Fibroblast of skin of right quadriceps (primary cell): Measurements from ENCODE around the gene CDK5R1.
"Not testable (repeated sequence)": the region's sequence is repeated elsewhere in the genome, so short reads cannot be mapped to it uniquely, and the experiment has no call there.

Source experiments
- DNase-seq: peaks from one replicate; pipeline ENCODE4 v3.0.0-alpha.2; 2013

Gene CDK5R1

DNA sequence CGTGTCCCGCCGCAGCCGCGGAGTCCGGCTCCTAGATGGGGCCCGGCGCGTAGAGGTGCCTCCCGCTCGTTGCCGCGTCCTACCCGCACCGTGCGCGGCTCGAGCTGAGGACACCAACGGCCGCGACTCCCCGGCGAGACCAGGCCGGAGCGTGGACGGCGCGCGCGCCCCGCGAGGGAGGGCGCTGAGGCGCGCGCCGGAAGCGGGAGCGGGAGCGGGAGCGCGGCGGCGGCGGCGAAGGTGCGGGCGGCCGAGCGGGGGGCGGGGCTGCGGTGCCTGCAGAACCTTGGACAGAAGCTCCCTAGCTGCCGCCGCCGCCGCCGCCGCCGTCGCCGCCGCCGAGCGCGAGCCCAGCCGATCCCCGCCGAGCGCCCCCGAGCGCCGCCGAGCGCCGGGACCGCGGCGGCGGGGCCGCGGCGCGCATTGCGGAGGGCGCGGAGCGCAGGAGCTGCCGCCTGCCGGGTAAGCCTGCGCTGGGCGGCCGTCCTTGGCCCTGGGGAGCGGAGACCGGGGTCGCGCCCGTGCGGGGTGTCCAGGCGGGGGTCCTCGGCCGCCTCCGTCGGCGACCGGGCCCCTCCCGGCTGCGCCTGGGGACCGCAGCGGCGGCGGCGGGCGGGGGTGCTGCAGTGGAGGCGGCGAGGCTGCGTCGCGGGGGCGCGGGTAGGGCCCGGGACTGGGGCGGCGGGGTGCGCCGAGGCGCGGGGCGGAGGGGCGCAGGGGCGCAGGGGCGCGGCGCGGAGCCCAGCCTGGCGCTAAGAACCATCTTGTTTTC, at the start of gene CDK5R1:
TSS of gene CDK5R1 (plus strand) at position 293 of the 772 bp plus-strand sequence. CDS start 628 bp downstream, outside the sequence.
- peak; percentile 66 for DNase-seq

DNA sequence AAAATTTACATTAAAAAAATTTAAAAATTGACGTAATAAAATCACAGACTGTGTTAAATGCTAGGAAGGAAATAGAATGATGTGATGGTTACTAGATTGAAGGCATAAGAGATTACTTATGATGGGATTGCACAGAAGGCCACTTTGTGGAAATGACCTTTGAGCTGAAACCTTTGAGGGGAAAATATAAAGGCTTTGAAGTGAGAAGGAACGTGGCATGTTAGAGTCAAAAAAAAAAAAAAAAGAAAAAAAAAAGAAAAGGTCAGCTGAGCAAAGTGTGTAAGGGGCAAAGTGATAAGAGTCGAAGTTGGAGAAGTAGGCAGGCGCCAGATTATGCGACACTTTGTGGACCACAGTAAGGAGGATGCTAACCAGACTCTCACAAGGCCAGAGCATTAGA, 46.1 kb upstream of the CDK5R1 start:
- DNase-seq, result no peak

DNA sequence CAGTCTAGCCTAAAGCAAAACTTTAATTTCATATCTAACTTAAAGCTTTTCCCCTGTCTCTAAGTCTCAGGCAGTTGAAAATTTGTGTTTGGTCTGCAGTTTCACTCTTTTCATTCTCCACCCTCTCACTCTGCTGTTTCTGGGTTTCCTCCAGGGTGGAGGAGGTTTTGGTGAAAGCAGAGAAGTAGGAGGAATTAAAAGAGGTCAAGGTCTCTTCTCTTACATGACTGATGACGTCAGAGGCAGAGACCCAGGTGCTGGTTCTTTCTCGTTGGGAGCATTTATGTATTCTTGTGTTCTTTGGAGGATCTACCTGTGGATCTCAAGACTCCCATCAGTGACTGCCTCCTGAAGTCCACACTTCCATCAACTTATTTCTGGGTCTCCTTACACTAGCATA, 44.9 kb upstream of the CDK5R1 start:
- DNase-seq, result no peak

DNA sequence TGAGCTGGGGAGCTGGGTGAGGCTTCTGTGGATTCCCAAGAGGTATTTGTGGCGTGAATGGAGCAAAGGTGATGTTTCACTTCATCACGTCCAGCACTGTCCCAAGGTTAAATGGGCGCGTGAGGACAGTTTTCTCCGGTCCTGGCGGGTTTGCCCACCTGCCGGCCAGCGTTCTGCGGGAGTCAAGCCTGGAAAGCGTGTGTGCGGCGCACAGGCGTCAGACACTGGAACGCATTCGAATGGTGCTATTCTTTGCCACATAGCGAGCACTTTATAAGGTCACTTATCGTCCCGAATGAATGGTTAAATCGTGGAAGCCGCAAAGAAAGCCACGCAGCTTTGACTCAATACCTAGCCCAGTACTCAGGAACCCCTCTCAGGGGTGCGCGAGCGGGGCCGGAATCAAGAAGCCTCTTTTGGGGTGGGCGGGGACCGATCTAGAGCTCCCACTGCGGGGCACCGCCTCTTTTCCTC, 42.9 kb upstream of the CDK5R1 start:
- no peak for DNase-seq

DNA sequence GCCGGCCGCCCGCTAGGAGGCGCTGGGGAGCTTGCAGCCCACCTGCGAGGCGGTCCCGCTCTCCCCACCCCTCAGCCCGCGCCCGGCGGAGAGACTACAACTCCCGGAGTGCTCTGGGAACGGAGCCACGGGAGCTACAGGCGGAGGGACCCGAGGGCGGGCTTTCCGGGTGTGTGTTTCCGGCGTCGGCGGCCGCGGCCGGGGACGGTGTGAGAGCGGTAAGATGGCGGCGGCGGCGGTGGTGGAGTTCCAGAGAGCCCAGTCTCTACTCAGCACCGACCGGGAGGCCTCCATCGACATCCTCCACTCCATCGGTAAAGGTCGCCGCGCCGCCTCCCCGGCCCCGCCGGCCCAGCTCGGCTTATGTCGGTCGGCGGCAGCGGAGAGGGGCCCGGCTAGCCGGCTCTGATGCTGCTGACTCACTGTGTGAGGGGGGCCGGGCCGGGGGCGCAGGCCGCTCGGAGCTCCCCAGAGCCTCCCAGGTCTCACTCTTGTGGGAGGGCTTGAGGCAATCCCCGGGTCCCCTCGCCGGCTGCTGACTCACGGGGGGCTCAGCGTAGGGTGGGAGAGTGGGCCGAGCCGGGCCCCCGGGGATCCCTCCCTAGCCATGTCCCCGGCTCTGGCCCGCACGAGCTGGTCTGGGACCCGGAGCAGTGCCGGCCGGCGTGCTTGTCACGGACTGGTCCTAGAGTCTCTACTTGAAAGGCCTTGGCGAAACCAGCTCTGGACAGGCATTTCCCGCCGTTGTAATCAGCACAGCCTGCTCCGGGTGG, 42.3 kb upstream of the CDK5R1 start, which contains the start of gene PSMD11:
TSS of gene PSMD11 (plus strand) at position 210 of the 773 bp plus-strand sequence. CDS start at position 224, 14 bp downstream.
- DNase-seq, result peak; percentile 97

DNA sequence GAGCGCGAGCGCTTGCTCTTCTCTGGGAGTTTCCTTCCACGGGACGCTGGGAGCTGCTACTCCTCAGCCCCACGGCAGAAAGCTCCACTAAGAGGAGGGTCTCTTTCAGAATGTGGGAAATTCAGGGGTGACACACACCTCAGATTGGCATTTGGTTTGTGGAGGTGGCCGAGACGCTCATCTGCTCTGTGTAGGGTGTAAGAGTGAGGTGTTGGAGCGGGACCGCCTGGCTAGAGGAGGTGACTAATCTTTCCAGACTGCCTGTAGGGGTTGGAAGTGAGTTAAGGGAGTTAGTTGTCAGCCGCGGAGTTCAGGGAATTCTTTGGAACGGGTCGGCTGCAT, 41.7 kb upstream of the CDK5R1 start:
- peak; percentile 59 for DNase-seq

DNA sequence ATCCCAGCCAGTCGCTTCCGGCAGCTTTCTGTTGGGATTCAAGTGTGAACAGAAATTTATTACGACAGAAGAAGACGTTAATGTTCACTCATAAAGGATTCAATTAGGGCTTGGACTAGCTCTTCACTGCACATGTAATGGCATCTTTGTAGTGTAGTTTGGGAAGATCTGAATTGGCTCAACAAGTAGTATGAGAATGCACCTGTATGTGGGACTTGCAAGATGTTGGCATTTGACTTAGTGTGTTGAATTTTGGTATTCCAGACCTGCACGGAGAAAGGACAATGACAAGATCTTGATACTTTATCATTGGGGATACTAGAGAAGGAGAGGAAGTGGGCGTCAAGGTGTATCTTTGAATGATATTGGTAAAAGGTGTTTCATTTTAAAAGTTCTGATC, 41.3 kb upstream of the CDK5R1 start:
- DNase-seq, result no peak

DNA sequence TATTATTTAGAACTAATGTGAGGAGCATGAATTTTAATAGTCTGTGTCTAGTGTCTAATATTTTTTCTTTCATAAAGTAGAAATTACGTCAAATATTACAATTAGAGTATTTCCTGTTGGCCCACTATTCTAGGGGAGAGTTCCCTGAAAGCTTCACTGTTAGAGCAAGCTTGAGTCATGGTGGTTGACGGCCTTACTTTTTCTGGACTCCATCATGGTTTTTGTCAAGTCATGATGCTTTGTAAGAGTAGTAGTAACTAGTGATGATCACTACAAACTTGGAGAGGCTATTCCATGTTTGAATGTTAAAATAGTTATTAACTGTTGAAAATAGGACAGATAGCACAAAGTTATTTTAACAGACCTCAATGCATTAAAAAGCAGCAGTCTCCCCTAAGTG, 40.8 kb upstream of the CDK5R1 start:
- DNase-seq, result peak; percentile 7

DNA sequence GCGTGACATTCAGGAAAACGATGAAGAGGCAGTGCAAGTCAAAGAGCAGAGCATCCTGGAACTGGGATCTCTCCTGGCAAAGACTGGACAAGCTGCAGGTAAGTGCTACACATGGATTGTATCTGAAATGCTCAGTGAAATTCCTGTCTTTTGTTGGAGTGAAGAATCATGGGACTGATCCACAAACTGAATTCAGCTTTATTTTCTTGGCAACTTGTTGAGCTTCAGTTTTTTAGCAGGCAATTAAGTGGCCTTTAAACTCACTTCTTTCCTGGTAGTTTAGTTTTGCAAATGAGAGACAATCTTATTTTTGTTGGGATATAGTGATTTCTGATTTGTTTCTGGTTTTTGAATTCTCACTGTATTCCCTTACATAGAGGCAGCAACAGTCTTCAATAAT, 39.8 kb upstream of the CDK5R1 start:
- no peak for DNase-seq

DNA sequence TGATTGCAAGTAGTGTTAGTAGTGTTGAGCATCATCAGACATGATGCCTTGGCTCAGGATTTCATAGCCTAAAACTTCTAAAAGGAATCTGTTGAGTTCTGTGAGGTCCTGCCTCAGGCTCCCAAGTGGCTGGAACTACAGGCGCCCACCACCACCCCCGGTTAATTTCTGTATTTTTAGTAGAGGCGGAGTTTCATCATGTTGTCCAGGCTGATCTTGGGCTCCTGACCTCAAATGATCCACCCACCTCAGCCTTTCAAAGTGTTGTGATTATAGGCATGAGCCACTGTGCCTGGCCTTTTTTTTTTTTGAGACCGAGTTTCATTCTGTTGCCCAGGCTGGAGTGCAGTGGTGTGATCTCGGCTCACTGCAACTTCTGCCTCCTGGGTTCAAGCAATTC, 36.8 kb upstream of the CDK5R1 start:
- DNase-seq, result no peak

DNA sequence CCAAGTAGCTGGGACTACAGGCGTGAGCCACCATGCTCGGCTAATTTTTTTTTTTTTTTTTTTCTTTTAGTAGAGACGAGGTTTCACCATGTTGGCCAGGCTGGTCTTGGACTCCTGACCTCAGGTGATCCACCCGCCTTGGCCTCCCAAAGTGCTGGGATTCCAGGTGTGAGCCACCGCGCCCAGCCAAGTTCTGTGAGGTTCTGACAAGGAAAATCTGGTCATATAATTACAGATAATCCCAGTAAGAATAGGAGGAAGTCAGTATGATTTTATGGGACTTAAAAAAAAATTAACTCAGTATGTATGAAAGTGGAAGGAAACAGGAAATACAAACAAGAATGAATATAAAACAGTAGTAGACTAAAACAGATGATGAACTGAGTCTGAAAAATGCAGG, 36.4 kb upstream of the CDK5R1 start:
- DNase-seq, result not testable (repeated sequence)

DNA sequence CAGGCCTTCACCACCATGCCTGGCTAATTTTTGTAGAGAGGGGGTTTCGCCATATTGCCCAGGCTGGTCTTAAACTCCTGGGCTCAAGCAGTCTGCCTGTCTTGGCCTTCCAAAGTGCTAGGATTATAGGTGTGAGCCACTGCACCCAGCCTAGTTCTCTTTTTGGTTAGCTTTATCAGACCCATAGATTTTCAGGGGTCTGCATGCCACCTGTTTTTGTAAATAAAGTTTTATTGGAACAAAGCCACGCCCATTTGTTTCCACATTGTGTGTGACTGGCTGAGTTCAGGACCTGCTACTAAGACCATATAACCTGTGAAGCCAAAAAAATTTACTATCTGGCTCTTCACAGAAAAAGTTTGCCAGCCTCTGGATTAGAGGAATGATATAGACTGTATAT, 34.9 kb upstream of the CDK5R1 start:
- no peak for DNase-seq

DNA sequence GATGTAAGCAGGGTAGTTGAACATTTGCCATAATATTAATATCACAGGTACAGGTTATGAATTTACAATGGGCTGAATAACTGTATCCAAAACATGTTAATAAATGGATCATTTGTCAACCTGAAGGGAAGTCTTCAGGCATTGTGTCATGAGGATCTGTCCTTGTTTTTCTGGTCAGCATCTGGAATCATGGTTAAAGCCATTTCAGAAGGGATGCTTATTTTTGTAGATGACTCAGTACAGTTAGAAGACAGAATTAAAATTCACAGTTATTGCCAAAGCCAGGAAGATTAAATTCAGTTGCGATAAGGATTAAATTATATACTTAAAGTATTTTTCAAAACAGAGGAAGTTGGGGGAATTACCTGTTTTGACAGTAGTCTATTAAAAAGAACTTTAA, 34.5 kb upstream of the CDK5R1 start:
- no peak for DNase-seq

DNA sequence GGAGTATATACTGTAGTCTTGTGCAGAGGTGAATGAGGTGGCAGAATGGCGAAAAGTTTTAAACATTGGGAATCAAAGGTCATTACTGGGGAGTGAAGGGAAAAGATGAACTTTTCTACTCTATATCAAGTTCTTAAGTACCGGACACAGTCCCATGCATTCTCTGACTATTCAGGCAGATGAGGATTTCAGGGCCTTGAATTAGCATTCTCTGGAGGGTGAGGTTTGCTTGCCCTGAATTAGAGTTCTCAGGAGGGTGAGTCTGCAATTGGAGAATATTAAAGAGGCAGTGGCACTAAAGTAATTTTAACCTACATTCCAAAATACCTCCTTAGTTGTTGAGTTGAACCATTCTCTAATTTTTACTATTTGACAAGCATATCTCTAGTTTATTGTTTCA, 33.4 kb upstream of the CDK5R1 start:
- DNase-seq, result no peak

DNA sequence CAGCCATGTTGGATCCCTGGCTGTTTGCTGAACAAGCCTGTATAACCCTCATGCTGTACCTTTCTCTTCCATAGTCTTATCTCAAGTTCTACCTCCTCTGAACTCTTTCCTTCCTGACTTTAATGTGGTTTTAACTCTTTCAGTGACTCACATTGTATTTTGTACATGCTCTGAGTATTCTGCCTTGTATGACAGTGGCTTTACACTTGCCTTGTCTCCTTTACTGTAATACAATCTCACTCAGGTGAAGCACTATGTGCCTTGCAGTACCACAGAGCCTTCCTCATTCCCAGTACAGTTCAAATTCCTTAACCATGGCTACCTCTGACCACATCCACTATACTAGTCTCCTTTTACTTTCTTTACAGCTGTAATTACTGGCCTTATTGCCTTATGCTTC, 28.4 kb upstream of the CDK5R1 start:
- DNase-seq, result no peak

DNA sequence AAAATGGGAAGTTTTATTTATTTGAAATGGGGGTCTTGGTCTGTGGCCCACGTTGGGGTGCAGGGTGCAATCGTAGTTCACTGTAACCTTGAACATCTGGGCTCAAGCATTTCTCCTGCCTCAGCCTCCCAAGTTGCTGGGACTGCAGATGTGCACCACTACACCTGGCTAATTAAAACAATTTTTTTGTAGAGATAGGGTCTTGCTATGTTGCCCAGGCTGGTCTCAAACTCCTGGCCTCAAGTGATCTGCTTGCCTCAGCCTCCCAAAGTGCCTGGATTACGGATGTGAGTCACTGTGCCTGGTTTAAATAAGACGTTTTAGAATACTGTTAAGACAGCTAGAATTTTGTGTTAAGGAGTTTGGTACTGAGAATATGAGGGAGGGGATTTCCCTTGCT, 26.7 kb upstream of the CDK5R1 start:
- no peak for DNase-seq

DNA sequence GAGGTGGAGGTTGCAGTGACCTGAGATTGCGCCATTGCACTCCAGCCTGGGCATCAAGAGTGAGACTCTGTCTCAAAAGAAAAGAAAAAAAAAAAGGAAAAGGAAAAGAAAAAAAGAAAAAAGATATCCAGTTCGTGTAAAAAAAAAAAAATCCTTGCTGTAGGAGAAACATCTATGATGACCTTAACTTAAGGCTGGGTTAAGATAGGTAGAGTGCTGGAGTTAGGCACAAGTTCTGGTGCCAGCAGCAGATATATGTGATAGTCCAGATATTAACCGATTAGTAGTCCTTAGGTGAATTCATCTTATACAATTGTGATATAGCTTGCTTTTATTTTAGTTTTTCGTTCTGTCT, 25.3 kb upstream of the CDK5R1 start:
- no peak for DNase-seq

DNA sequence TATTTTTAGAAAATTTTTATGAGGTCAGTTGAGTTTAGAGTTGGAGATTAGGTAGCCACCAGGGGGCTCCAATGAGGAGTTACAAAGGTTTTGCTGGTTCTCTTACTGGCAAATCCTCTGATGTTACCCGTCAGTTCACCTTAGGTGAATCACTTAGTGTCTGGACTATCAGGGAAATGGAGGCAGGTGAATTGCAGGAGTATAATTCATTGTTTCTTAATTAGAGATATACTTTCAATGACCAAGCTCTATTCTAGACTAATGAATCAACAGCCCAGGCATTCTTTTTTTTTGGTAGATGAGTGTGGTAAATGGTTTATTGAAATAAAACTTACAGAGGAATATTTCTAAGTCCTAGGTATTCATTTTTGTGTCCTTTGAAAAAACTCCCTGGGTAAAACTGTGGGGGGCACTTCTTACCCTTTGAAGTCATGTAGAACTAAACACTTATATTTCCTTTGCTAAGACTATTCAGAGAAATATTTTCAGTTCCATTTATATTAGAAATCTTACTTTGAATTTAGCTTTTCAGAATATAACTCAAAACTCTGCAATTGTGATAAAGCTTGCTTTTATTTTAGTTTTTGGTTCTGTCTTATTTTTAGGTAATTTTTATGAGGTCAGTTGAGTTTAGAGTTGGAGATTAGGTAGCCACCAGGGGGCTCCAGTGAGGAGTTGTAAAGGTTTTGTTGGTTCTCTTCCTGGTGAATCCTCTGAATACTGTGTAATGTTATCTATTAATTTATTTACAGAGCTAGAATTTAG, 24.8 kb upstream of the CDK5R1 start:
- peak; percentile 44 for DNase-seq

DNA sequence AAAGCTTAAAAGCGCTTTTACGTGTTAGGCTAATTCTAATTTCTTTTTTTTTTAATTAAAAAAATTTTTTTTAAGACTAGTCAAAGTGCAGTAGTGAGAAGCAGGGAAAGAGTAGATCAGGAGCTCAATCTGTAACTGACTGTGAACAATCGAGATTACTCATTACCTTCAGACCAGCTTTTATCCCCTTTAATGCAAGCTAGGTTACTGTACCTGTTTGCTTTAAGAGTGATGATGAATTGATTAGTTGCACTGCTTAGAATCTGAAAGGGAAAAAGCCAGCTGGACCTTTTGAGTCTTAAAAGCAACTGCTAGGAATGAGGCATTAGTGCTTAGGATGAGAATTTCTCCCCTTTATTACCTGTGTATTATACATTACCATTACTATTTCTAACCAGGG, 23.5 kb upstream of the CDK5R1 start:
- no peak for DNase-seq

DNA sequence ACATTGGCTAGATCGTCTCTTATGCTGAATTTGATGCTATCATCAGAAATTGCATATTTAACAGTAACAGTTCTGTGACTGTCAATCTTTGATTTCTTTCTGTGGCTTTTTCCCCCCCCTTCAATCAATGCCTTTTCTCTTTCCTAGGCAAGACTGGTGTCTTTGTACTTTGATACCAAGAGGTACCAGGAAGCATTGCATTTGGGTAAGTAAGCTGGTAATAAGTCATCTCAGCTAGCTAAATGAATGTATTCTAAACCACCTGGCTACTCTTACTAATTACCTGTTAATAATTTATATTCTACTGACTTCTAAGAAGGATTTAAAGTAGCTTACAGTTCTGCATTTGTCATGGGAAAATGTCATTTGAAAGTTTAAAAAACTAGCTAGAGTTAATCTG, 22.4 kb upstream of the CDK5R1 start:
- DNase-seq, result no peak

DNA sequence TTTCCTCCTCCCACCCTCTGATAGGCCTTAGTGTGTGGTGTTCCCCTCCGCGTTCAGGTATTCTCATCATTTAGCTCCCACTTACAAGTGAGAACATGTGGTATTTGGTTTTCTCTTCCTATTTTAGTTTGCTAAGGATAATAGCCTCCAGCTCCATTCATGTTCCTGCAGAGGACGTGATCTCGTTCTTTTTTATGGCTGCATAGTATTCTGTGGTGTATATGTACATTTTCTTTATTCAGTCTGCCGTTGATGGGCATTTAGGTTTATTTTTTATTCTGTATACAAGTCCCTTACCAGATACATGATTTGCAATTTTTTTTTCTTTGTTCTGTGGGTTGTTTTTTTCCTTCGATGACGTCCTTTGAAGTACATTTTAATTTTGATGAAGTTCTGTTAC, 18.8 kb upstream of the CDK5R1 start:
- no peak for DNase-seq

DNA sequence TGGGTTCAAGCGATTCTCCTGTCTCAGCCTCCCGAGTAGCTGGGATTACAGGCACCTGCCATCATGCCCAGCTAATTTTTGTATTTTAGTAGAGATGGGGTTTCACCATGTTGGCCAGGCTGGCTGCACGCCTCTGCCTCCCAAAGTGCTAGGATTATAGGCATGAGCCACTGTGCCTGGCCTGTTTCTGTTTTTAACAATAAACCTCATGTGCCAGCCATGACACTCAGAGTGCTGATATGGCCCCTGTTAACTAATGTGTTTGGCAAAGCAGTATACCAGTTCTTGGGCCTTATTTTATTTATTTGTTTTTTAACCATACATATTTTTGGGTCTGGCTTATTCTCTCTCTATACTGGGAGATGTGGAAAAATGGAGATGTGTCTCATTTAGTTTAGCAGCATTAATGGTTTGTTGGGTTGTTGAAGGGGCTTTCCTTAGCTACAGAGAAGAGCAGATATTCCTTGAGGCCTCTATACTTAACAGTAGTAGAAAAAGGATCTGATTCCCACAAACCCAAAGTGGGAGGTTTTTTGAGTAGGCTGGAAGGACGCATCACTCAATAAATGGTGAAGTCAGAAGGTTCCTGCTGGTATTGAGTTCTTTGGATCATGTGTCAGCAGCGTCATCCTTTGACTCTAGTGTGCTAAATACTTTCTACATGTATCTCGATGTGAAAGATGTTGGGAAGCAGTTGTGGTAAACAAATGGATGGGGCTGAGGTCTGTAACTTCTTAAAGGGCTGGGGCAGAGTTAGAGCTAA, 16.2 kb upstream of the CDK5R1 start:
- DNase-seq, result no peak

DNA sequence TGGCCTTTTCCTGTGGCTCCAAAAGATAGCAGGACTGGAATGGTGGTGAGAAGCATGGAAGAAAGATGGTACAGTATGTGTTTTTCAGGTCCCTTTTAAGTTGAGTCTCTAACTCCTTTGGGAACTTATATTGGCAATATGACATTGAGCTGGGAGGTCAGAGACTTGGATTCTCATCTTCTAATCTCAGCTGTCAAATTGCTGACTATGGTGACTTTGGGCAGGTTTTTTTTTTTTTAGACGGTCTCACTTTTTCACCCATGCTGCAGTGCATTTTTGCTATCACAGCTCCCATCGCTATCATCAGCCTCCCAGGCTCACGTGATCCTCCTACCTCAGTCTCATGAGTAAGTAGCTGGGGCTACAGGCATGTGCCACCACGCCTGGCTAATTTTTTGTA, 15.1 kb upstream of the CDK5R1 start:
- no peak for DNase-seq
